Inflammatory macrophage treated with lipopolysaccharide for 1 hour (primary cell): ENCODE measurements around the gene USP24.
"Not testable (repeated sequence)": the region's sequence is repeated elsewhere in the genome, so short reads cannot be mapped to it uniquely, and the experiment has no call there.

Experiments used
- DNase-seq, 2 donors: peaks; one replicate each; pipeline ENCODE4 v3.0.0-alpha.2; 2020 to 2022

USP24 gene

GRCh38 chr1:55195521-55196233 lies 19.5 kb downstream of the USP24 start:
- peak; percentile 70 to 73 for DNase-seq

- DNase-seq: peak in 1 of 2 donors; percentile 35
Measured at GRCh38 chr1:55194851-55195250, 20.3 kb downstream of the USP24 start.

GRCh38 chr1:55192093-55192492 lies 23.1 kb downstream of the USP24 start:
- DNase-seq: no peak

- not testable (repeated sequence) for DNase-seq
Measured at GRCh38 chr1:55191219-55191952, 23.8 kb downstream of the USP24 start.

- no peak for DNase-seq
Measured at GRCh38 chr1:55190109-55190508, 25.1 kb downstream of the USP24 start.

- no peak for DNase-seq
Measured at GRCh38 chr1:55188909-55189308, 26.3 kb downstream of the USP24 start.

- DNase-seq: no peak
Measured at GRCh38 chr1:55185832-55186231, 29.3 kb downstream of the USP24 start.

GRCh38 chr1:55184859-55185258 lies 30.3 kb downstream of the USP24 start:
- DNase-seq: no peak

GRCh38 chr1:55181666-55182065 lies 33.5 kb downstream of the USP24 start:
- no peak for DNase-seq

- no peak for DNase-seq
Measured at GRCh38 chr1:55180075-55180670, 35.0 kb downstream of the USP24 start.

GRCh38 chr1:55179177-55179835 lies 35.9 kb downstream of the USP24 start:
- peak in 1 of 2 donors; percentile 18 for DNase-seq

GRCh38 chr1:55172687-55173086 lies 42.5 kb downstream of the USP24 start:
- DNase-seq: no peak

GRCh38 chr1:55172272-55172671 lies 42.9 kb downstream of the USP24 start:
- DNase-seq: no peak

GRCh38 chr1:55171694-55172093 lies 43.5 kb downstream of the USP24 start:
- DNase-seq: no peak

- DNase-seq: no peak
Measured at GRCh38 chr1:55170426-55170825, 44.7 kb downstream of the USP24 start.

- DNase-seq: no peak
Measured at GRCh38 chr1:55169126-55169525, 46.0 kb downstream of the USP24 start.

- no peak for DNase-seq
Measured at GRCh38 chr1:55168353-55168752, 46.8 kb downstream of the USP24 start.

- no peak for DNase-seq
Measured at GRCh38 chr1:55167224-55167871, 47.8 kb downstream of the USP24 start.

GRCh38 chr1:55164906-55165305 lies 50.3 kb downstream of the USP24 start:
- no peak for DNase-seq

GRCh38 chr1:55159571-55159970 lies 55.6 kb downstream of the USP24 start:
- DNase-seq: no peak

GRCh38 chr1:55156608-55157007 lies 58.6 kb downstream of the USP24 start:
- no peak for DNase-seq

GRCh38 chr1:55156093-55156492 lies 59.1 kb downstream of the USP24 start:
- no peak for DNase-seq

- peak; percentile 37 to 51 for DNase-seq
Measured at GRCh38 chr1:55155522-55155921, 59.6 kb downstream of the USP24 start.
